ENCODE measurements around the gene PBX1. TPM values are rescaled to one million over a fixed set of nuclear protein-coding genes. Genes with fewer than 3 reads are reported as not detected.

Gene PBX1
- polyA plus RNA-seq, 3 donors, result 0.07 TPM; not detected in 2

DNA sequence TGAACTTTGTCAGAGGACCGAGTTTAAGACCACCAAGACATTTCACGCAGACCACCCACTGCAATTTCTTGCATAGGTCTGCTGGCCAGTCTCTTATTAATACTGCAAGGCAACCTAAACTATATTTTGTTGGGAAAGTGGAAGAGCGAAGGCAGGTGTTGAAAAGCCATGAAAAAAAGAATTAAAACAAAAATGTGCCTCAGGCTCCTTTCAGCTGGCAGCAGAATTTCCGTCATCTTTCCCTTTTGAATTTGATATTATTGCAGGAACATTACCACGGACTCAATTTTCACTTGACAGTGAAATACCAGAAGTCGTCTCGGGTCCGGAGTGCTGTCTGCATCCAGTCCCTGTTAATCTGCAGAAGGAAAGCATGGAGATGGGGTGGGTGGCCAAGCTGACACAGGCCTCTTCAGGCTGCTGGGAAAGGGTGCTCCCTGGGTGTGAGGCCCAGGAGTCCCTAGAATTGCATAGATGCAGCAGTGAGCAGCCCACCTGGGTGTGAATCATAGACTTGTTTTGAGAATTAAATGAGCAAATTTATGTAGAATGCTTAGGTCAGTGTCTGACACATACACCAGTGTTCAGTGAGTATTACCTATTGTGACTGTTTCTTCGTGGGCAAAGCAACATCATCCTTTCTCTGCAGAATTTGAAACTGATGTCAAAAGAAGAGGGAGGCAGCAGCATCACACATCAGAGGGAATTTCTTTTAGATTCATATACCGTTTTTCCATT lies 150.7 kb downstream of the PBX1 start:
- H3K4me3 ChIP-seq (replicated peaks in 1 of 3; ENCODE audit: low read depth in 2 of 3, low read length in 3 of 3), result no peak overlapping the region
- 78% methylated on average over 3 of the region's 10 CpGs for WGBS (ENCODE audit: insufficient coverage)
- no peak overlapping the region for H3K9ac ChIP-seq (ENCODE audit: insufficient read depth, low read length, poor library complexity, severe bottlenecking)
- no peak overlapping the region for H3K27ac ChIP-seq (ENCODE audit: low read depth in 1 of 2, low read length in 2 of 2)
- H3K27ac Mint-ChIP-seq, result peak overlapping the region in 6 of 7 donors; percentile 10 to 84 (median 66)
- H4K20me1 ChIP-seq (ENCODE audit: insufficient read depth, low read length), result no peaks in the 10 kb centered on the region
- H3K4me1 ChIP-seq (ENCODE audit: control insufficient read depth in 1 of 2, insufficient read depth in 2 of 2, low read length in 2 of 2), result peaks cover 15 to 18% of the 10 kb centered on the region in 2 donors
- H3K36me3 Mint-ChIP-seq, result peaks cover 4 to 16% of the 10 kb centered on the region in 2 donors
- peak overlapping the region; percentile 45 for H3K4me2 ChIP-seq (replicated peaks; ENCODE audit: extremely low read depth, low read length, poor library complexity, severe bottlenecking)
- H3K27me3 ChIP-seq (ENCODE audit: control insufficient read depth in 2 of 2, insufficient read depth in 2 of 2, low read length in 2 of 2), result peaks cover 40 to 48% of the 10 kb centered on the region in 2 donors
- TF ChIP-seq, protein P1, sequence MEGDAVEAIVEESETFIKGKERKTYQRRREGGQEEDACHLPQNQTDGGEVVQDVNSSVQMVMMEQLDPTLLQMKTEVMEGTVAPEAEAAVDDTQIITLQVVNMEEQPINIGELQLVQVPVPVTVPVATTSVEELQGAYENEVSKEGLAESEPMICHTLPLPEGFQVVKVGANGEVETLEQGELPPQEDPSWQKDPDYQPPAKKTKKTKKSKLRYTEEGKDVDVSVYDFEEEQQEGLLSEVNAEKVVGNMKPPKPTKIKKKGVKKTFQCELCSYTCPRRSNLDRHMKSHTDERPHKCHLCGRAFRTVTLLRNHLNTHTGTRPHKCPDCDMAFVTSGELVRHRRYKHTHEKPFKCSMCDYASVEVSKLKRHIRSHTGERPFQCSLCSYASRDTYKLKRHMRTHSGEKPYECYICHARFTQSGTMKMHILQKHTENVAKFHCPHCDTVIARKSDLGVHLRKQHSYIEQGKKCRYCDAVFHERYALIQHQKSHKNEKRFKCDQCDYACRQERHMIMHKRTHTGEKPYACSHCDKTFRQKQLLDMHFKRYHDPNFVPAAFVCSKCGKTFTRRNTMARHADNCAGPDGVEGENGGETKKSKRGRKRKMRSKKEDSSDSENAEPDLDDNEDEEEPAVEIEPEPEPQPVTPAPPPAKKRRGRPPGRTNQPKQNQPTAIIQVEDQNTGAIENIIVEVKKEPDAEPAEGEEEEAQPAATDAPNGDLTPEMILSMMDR (IDR thresholded peaks at IDR 0.05), result no peak
- H3K36me3 ChIP-seq (replicated peaks in 1 of 2; ENCODE audit: control insufficient read depth in 1 of 2, insufficient read depth in 2 of 2, low read length in 2 of 2), result no peaks in the 10 kb centered on the region
- H3K9me3 Mint-ChIP-seq, result peaks cover 0 to 11% (median 6%) of the 10 kb centered on the region in 7 donors
- intact Hi-C loops (cut with micrococcal nuclease), result no loop called here
- H3K9me3 ChIP-seq (replicated peaks in 1 of 2; ENCODE audit: control insufficient read depth in 1 of 2, insufficient read depth in 1 of 2, low read length in 2 of 2), result no peaks in the 10 kb centered on the region
- peaks cover 44% of the 10 kb centered on the region for H3K4me1 Mint-ChIP-seq
- H2AFZ ChIP-seq (ENCODE audit: insufficient read depth, low read depth, low read length, poor library complexity, severe bottlenecking), result no peak overlapping the region
- DNase-seq, result peak in 1 of 3 donors; percentile 25
- peaks cover 47 to 66% (median 60%) of the 10 kb centered on the region in 3 donors for H3K27me3 Mint-ChIP-seq (ENCODE audit: low read depth in 3 of 3)
- H3K79me2 ChIP-seq (ENCODE audit: insufficient read depth, low read length), result no peaks in the 10 kb centered on the region
- H3K4me3 Mint-ChIP-seq, result peak overlapping the region in 1 of 2 donors; percentile 63

DNA sequence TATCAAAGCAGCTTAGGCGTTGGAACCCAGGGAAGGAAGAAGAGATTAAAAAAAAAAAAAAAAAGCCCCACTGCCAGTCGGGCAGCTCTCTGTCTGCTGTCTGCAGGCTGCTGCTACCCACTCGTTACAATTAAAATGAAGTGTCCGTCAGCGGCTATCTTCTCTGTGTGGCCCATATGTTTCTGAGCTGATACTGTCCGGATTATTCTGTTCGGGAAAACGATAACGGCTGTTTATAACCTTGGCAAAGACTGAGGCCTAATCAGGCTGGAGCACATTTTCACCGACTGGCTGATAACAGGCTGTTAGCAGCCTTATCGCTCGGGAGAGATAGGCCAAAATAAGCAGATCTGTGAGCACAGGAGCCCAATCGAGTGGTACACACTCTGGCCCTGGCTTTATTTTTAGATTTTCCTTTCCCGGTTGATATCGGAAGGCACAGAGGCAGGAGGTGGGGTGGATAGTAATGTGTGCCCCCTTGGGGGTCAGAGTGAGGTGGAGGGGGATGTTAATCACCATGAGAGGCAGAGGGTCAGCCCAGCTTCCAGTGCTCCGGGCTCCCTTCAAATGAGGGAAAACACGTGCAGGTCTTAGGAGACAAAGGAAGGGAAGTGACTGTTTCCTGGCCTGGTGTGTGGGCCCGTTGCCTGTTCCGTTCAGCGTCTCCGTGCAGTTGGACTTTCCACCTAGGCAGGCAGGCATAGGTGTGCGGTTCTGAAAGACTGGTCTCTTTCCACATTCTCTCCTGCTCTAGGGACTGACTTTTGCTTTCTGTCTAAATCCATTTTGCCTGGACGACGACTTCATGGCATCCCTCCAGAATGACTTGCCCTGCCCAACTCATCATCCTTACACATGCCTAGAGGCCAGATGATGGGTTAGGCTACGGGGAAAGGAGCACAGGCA lies 153.4 kb downstream of the PBX1 start:
- Histone ChIP-seq H3K79me2 (ENCODE audit: insufficient read depth, low read length) (no peaks in the 10 kb centered on the region), H3K27ac (ENCODE audit: low read depth in 1 of 2, low read length in 2 of 2) (no peak overlapping the region), H3K4me1 (ENCODE audit: control insufficient read depth in 1 of 2, insufficient read depth in 2 of 2, low read length in 2 of 2) (peaks cover 28 to 33% of the 10 kb centered on the region in 2 donors), H3K4me3 (replicated peaks in 1 of 3; ENCODE audit: low read depth in 2 of 3, low read length in 3 of 3) (no peak overlapping the region), H3K36me3 (replicated peaks in 1 of 2; ENCODE audit: control insufficient read depth in 1 of 2, insufficient read depth in 2 of 2, low read length in 2 of 2) (no peaks in the 10 kb centered on the region), H3K27me3 (ENCODE audit: control insufficient read depth in 2 of 2, insufficient read depth in 2 of 2, low read length in 2 of 2) (peaks cover 41 to 52% of the 10 kb centered on the region in 2 donors), H4K20me1 (ENCODE audit: insufficient read depth, low read length) (no peaks in the 10 kb centered on the region), H3K4me2 (replicated peaks; ENCODE audit: extremely low read depth, low read length, poor library complexity, severe bottlenecking) (no peak overlapping the region), H3K9me3 (replicated peaks in 1 of 2; ENCODE audit: control insufficient read depth in 1 of 2, insufficient read depth in 1 of 2, low read length in 2 of 2) (no peaks in the 10 kb centered on the region), H2AFZ (ENCODE audit: insufficient read depth, low read depth, low read length, poor library complexity, severe bottlenecking) (no peak overlapping the region), H3K9ac (ENCODE audit: insufficient read depth, low read length, poor library complexity, severe bottlenecking) (no peak overlapping the region)
- Mint-ChIP-seq H3K9me3 (peaks cover 0 to 11% (median 6%) of the 10 kb centered on the region in 7 donors), H3K27me3 (ENCODE audit: low read depth in 3 of 3) (peaks cover 45 to 66% (median 61%) of the 10 kb centered on the region in 3 donors), H3K4me1 (peaks cover 64% of the 10 kb centered on the region), H3K4me3 (peak overlapping the region in 1 of 2 donors; percentile 71), H3K27ac (peak overlapping the region in 1 of 7 donors; percentile 31), H3K36me3 (peaks cover 7 to 27% of the 10 kb centered on the region in 2 donors)
- TF ChIP-seq, protein P1 (IDR thresholded peaks at IDR 0.05), result no peak
- intact Hi-C loops (cut with micrococcal nuclease), result no loop called here
- 31% methylated on average over 22 of the region's 25 CpGs for WGBS (ENCODE audit: insufficient coverage)
- no peak for DNase-seq

Data from CD14-positive monocyte (primary cell).